ENCODE measurements around the gene GXYLT1.
"Not testable (repeated sequence)": the region's sequence is repeated elsewhere in the genome, so short reads cannot be mapped to it uniquely, and the experiment has no call there.

Gene GXYLT1, protein sequence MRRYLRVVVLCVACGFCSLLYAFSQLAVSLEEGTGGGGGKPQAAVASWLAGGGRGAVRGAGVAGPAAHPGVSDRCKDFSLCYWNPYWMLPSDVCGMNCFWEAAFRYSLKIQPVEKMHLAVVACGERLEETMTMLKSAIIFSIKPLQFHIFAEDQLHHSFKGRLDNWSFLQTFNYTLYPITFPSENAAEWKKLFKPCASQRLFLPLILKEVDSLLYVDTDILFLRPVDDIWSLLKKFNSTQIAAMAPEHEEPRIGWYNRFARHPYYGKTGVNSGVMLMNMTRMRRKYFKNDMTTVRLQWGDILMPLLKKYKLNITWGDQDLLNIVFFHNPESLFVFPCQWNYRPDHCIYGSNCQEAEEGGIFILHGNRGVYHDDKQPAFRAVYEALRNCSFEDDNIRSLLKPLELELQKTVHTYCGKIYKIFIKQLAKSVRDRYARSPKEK

DNA sequence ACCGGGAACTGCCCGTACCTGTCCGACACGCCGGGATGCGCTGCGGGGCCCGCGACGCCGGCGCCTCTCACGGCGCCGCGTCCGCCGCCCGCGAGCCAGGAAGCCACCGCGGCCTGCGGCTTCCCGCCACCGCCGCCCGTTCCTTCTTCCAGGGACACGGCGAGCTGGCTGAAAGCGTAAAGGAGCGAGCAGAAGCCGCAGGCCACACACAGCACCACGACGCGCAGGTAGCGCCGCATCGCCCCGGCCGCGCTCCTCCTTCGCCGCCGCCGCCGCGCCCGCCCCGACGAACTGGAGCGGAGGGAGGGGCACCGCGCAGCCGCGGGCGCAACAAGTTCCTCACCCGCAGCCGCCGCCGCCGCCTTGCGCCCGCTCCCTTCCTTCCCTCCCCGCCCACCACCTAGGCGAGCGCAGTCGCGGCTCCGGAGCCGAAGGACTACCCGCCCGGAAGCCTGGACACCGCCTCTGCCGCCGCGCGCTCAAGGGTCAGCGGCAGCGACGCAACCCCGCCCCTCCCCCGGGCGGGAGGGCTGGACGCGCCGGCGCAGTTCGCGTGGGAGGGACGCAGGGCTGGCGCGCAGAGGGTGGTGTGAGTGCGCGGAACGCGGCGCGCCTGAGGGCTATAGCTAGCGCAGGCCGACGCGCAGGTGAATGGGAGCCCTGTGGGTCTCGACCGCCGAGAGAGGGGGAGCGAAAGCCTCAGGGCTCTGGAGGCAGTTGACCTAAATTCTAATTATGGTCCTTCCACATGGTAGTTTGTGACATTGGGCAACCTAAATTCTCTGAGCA lies at the start of gene GXYLT1:
Gene GXYLT1, minus strand, starts transcription at position 467 of the 789 bp plus-strand sequence. Its CDS starts 228 bp downstream, at position 239.
- Histone ChIP-seq H3K4me3 (peak within 1 kb of the TSS; percentile 85), H3K27ac (peak within 1 kb of the TSS; percentile 81 to 92)
- TF ChIP-seq, protein P1, sequence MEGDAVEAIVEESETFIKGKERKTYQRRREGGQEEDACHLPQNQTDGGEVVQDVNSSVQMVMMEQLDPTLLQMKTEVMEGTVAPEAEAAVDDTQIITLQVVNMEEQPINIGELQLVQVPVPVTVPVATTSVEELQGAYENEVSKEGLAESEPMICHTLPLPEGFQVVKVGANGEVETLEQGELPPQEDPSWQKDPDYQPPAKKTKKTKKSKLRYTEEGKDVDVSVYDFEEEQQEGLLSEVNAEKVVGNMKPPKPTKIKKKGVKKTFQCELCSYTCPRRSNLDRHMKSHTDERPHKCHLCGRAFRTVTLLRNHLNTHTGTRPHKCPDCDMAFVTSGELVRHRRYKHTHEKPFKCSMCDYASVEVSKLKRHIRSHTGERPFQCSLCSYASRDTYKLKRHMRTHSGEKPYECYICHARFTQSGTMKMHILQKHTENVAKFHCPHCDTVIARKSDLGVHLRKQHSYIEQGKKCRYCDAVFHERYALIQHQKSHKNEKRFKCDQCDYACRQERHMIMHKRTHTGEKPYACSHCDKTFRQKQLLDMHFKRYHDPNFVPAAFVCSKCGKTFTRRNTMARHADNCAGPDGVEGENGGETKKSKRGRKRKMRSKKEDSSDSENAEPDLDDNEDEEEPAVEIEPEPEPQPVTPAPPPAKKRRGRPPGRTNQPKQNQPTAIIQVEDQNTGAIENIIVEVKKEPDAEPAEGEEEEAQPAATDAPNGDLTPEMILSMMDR (IDR thresholded peaks at IDR 0.05): no peak
- DNase-seq (ENCODE audit: low spot score): peak; percentile 92

DNA sequence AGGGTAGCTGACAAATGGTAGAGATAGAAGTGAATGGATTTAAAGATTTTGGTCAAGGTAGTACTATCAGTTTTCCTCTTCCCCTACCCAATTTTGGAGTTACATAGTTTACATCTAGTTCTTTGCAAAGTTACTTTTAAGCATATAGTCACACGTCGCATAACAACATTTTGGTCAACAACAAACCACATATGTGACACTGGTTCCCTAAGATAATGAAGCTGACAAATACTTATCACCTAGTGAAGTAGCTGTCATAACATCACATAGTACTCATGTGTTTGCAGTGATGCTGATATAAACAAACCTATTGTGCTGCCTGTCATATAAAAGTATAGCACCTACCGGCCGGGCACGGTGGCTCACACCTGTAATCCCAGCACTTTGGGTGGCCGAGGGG lies 48.0 kb upstream of the GXYLT1 start:
- DNase-seq (ENCODE audit: low spot score): no peak
- no peak overlapping the region for H3K27ac ChIP-seq
- H3K4me3 ChIP-seq: no peak overlapping the region
- TF ChIP-seq, protein P1 (IDR thresholded peaks at IDR 0.05): no peak

DNA sequence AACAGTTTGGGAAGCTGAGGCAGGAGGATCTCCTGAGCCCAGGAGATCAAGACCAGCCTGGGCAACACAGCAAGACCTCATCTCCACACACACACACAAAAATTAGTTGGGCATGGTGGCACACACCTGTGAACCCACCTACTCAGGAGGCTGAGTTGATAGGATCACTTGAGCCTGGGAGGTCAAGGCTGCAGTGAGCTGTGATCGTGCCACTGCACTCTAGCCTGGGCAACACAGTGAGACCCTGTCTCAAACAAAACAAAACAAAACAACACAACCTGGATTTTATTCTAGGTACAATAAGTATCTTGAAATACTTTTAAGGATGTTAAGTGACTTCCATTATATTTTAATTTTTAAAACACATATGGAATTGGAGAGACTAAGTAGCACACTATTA lies 47.6 kb upstream of the GXYLT1 start:
- Histone ChIP-seq H3K27ac (no peak overlapping the region), H3K4me3 (no peak overlapping the region)
- TF ChIP-seq, protein P1 (IDR thresholded peaks at IDR 0.05): no peak
- no peak for DNase-seq (ENCODE audit: low spot score)

DNA sequence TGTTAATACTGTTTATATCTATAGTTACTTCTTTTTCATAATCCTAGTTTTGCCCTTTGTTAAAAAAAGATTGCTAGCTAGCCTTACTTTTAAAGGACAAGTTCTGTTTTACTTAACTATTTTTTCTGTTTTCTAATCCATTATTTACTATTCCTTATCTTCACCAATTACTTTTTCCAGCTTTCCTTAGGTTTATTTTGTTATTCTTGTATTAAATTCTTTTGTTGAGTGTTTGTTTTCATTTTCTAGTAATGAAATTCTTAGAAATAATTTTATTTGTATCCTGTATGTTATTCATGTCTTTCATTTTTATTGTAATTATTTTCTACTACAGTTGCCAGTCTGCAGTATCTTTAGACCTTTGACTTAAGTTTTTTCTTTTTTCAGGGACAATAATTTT lies 45.7 kb upstream of the GXYLT1 start:
- no peak for DNase-seq (ENCODE audit: low spot score)
- Histone ChIP-seq H3K27ac (no peak overlapping the region), H3K4me3 (no peak overlapping the region)
- TF ChIP-seq, protein P1 (IDR thresholded peaks at IDR 0.05): no peak

DNA sequence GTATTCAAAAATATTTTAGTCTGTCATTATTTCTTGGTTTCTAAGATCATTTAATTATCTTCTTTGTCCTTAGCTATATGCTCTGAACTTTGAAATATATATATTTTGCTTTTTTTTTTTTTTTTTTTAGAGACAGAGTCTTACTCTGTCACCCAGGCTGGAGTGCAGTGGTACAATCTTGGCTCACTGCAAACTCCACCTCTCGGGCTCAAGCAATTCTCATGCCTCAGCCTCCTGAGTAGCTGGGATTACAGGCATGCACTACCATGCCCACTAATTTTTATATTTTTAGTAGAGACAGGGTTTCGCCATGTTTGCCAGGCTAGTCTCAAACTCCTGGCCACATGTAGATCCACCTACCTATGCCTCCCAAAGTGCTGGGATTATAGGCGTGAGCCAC lies 43.6 kb upstream of the GXYLT1 start:
- not testable (repeated sequence) for DNase-seq (ENCODE audit: low spot score); H3K27ac ChIP-seq; H3K4me3 ChIP-seq

DNA sequence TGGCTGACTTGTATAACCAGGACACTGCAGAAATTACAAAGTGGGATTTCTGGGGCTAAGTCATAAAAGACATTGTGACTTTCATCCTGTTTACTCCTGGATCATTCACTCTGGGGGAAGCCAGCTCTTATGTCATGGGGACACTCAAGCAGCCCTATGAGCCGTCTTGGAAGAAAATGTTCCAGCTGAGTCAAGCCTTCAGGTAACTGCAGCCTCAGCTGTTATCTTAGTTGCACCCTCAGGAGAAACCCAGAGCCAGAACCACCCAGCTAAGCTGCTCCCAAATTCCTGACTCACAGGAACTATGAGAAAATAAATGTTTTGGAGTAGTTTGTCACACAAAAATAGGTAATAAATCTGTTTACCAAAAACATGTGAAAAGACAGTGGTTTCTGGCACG lies 43.1 kb upstream of the GXYLT1 start:
- DNase-seq (ENCODE audit: low spot score): no peak
- Histone ChIP-seq H3K27ac (no peak overlapping the region), H3K4me3 (no peak overlapping the region)
- TF ChIP-seq, protein P1 (IDR thresholded peaks at IDR 0.05): no peak

DNA sequence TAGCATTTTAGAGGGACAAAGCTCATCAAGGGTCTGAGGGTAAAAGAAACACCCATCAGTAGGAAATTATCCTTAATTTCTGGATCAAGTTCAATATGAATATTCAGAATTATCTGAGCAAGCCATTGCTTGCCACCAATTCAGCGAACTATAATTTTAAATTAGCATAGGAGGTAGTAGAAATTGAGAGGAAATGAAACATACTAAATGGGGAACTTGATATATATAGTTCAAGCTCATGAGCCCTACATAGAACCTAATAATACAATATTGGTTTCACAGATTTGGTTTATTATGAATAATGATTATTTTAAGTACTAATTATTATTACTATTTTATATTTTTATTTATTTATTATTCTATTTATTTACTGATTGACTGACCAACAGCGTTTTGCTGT lies 42.1 kb upstream of the GXYLT1 start:
- TF ChIP-seq, protein P1 (IDR thresholded peaks at IDR 0.05): no peak
- no peak overlapping the region for H3K27ac ChIP-seq
- no peak overlapping the region for H3K4me3 ChIP-seq
- no peak for DNase-seq (ENCODE audit: low spot score)

Measured in coronary artery (tissue), 2 donors.